ENCODE results near the gene RANBP3. TPM values are rescaled to one million over a fixed set of nuclear protein-coding genes. Genes with fewer than 3 reads are reported as not detected.
A peak's percentile ranks its signal among the peaks of the same experiment; 100 is the strongest.

Gene RANBP3
- total RNA-seq, 2 donors from 2014 or later, result 77.4 to 81.4 TPM

DNA sequence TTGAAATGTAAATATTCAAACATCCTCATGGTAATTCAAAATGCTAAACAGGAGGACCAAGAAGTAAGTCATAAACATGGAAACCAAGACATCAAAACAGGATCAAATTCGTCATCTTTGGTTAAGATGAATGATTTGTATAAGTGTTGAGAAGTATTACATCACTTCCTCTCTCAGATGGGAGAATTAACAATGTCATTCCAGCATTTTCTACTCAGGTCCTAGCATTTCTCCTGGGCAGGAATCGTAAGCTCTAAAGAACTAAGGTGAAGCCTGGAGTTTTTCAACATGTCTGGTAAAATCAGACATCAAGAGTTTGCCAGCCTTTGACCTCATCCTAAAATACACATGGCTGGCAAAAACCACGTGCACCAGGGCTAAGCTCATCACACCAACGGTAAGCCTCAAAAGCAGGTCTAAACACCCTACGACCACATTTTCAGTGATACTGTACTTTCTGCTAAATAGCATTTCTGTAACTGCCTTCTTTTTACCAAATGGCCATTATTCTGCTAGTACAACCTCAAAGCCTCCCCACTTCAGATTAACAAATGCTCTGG lies 24.8 kb downstream of the RANBP3 start:
- no peak for DNase-seq
- TF ChIP-seq, protein P1, sequence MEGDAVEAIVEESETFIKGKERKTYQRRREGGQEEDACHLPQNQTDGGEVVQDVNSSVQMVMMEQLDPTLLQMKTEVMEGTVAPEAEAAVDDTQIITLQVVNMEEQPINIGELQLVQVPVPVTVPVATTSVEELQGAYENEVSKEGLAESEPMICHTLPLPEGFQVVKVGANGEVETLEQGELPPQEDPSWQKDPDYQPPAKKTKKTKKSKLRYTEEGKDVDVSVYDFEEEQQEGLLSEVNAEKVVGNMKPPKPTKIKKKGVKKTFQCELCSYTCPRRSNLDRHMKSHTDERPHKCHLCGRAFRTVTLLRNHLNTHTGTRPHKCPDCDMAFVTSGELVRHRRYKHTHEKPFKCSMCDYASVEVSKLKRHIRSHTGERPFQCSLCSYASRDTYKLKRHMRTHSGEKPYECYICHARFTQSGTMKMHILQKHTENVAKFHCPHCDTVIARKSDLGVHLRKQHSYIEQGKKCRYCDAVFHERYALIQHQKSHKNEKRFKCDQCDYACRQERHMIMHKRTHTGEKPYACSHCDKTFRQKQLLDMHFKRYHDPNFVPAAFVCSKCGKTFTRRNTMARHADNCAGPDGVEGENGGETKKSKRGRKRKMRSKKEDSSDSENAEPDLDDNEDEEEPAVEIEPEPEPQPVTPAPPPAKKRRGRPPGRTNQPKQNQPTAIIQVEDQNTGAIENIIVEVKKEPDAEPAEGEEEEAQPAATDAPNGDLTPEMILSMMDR (conservative IDR thresholded peaks at IDR 0.05), result no peak
- Histone ChIP-seq H3K4me3 (ENCODE audit: low read length) (no peak overlapping the region), H3K36me3 (ENCODE audit: control insufficient read depth, insufficient read depth, low read length) (peaks cover 18% of the 10 kb centered on the region), H3K4me1 (ENCODE audit: control insufficient read depth, insufficient read depth, low read length) (peaks cover 32% of the 10 kb centered on the region), H3K9me3 (ENCODE audit: control insufficient read depth, low read length) (no peaks in the 10 kb centered on the region), H3K27me3 (ENCODE audit: control insufficient read depth, insufficient read depth, low read length, poor library complexity, severe bottlenecking) (no peaks in the 10 kb centered on the region), H3K27ac (ENCODE audit: low read depth, low read length) (no peak overlapping the region), H3K9ac (ENCODE audit: extremely low read depth, low read length, poor library complexity, severe bottlenecking) (no peak overlapping the region)
- Mint-ChIP-seq H3K27ac (peak overlapping the region; percentile 9), H3K4me1 (peaks cover 88% of the 10 kb centered on the region), H3K9me3 (no peaks in the 10 kb centered on the region), H3K27me3 (ENCODE audit: insufficient read depth) (no peaks in the 10 kb centered on the region), H3K4me3 (peak overlapping the region; percentile 20), H3K36me3 (ENCODE audit: low read depth) (peaks cover 9% of the 10 kb centered on the region)
- 78 to 85% methylated on average over 4 to 5 of the region's 5 CpGs for WGBS, 2 experiments (ENCODE audit: insufficient coverage in 1 of 2, insufficient read length in 1 of 2)

DNA sequence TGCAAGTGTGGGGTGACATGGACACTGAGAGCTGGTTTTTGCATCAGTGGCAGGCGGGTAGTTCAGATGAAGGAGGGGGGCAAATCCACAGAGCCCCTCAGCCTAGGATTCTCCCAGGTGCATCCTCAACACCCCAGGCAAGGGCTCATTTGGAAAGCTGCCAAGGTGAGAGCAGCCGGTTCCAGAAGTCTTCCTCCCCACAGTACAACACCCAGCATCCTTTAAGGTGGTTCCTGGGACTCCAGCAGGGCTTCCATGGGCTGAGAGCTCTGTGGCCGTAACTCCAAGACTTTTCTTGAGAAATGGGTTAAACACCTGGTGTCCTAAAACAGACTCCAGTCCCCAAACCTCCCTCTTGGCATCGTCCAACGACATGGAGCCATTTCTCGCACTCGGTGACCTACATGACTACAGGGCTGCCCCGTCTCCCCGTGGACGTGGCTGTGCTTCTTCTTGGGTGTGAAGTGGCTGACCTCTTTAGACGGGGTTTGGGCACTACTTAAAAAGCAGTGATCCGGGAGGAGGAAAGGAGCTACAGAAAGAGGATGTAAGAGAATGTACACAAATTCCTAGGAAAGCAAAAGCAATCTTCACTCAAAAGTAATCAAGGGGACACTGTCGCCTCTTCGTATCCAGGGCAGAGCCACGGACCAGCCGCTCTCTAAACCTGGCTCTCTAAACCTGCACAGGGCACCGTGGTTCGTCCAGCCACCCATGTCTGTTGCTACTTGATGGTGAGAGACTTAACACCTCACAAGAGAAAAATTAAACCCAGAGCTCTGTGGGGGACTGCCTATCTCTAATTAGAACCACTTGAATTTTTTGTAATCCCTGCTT lies 25.5 kb downstream of the RANBP3 start:
- peaks cover 22% of the 10 kb centered on the region for H3K36me3 ChIP-seq (ENCODE audit: control insufficient read depth, insufficient read depth, low read length)
- no peak overlapping the region for H3K27ac ChIP-seq (ENCODE audit: low read depth, low read length)
- no peaks in the 10 kb centered on the region for H3K27me3 ChIP-seq (ENCODE audit: control insufficient read depth, insufficient read depth, low read length, poor library complexity, severe bottlenecking)
- no peak overlapping the region for H3K4me3 ChIP-seq (ENCODE audit: low read length)
- H3K27ac Mint-ChIP-seq, result no peak overlapping the region
- H3K4me3 Mint-ChIP-seq, result peak overlapping the region; percentile 20
- WGBS, 2 experiments (ENCODE audit: insufficient coverage in 1 of 2, insufficient read length in 1 of 2), result 83 to 96% methylated on average over 8 to 18 of the region's 18 CpGs
- H3K9me3 Mint-ChIP-seq, result no peaks in the 10 kb centered on the region
- DNase-seq, result no peak
- H3K27me3 Mint-ChIP-seq (ENCODE audit: insufficient read depth), result no peaks in the 10 kb centered on the region
- TF ChIP-seq, protein P1 (conservative IDR thresholded peaks at IDR 0.05), result no peak
- no peaks in the 10 kb centered on the region for H3K9me3 ChIP-seq (ENCODE audit: control insufficient read depth, low read length)
- H3K4me1 Mint-ChIP-seq, result peaks cover 81% of the 10 kb centered on the region
- no peak overlapping the region for H3K9ac ChIP-seq (ENCODE audit: extremely low read depth, low read length, poor library complexity, severe bottlenecking)
- peaks cover 32% of the 10 kb centered on the region for H3K4me1 ChIP-seq (ENCODE audit: control insufficient read depth, insufficient read depth, low read length)
- H3K36me3 Mint-ChIP-seq (ENCODE audit: low read depth), result peaks cover 15% of the 10 kb centered on the region

DNA sequence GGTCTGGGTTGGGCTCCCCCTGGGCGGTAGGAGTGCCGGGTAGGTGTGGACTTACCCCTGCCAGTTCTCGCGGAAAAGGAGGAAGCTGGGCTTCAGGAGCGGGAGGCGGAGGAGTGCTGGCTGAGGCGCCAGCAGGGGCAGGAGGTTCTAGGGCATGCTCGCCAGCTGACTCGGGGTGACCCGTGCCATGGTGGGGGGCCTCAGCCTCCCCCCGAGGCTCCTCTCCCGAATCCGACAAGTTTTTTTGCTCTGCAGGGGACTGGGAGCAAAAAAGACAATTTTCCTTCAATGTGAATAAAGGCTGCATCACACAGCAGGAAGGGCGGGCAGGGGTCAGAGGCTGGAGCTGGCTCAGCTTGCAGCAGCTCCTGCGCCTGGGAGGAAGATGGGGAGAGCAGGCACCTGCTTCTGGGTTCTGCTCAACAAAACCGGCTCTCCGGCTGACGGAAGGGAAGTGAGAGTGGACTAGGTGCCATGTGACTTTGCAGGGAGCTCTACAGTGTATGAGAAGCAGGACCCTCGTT lies 26.5 kb downstream of the RANBP3 start:
- Histone ChIP-seq H3K36me3 (ENCODE audit: control insufficient read depth, insufficient read depth, low read length) (peaks cover 23% of the 10 kb centered on the region), H3K9me3 (ENCODE audit: control insufficient read depth, low read length) (no peaks in the 10 kb centered on the region), H3K4me1 (ENCODE audit: control insufficient read depth, insufficient read depth, low read length) (peaks cover 32% of the 10 kb centered on the region), H3K9ac (ENCODE audit: extremely low read depth, low read length, poor library complexity, severe bottlenecking) (no peak overlapping the region), H3K27me3 (ENCODE audit: control insufficient read depth, insufficient read depth, low read length, poor library complexity, severe bottlenecking) (no peaks in the 10 kb centered on the region), H3K27ac (ENCODE audit: low read depth, low read length) (peak overlapping the region; percentile 55), H3K4me3 (ENCODE audit: low read length) (peak overlapping the region; percentile 41)
- H3K27me3 Mint-ChIP-seq (ENCODE audit: insufficient read depth), result no peaks in the 10 kb centered on the region
- WGBS, 2 experiments (ENCODE audit: insufficient coverage in 1 of 2, insufficient read length in 1 of 2), result 33 to 57% methylated on average over 12 to 19 of the region's 19 CpGs
- DNase-seq, result peak; percentile 63
- TF ChIP-seq, protein P1 (conservative IDR thresholded peaks at IDR 0.05), result no peak
- peak overlapping the region; percentile 35 for H3K27ac Mint-ChIP-seq
- peaks cover 72% of the 10 kb centered on the region for H3K4me1 Mint-ChIP-seq
- H3K9me3 Mint-ChIP-seq, result no peaks in the 10 kb centered on the region
- peak overlapping the region; percentile 15 for H3K4me3 Mint-ChIP-seq
- H3K36me3 Mint-ChIP-seq (ENCODE audit: low read depth), result peaks cover 16% of the 10 kb centered on the region

All from endodermal cell (in vitro differentiated cells).